Left ventricle myocardium inferior (tissue), 1 donor: Measurements from ENCODE around the gene BANP. TPM values are rescaled to one million over a fixed set of nuclear protein-coding genes. Genes with fewer than 3 reads are reported as not detected.
"Not testable (repeated sequence)": the region's sequence is repeated elsewhere in the genome, so short reads cannot be mapped to it uniquely, and the experiment has no call there.

Experiments
- DNase-seq: peaks from one replicate; pipeline ENCODE4 v3.0.0-alpha.2; 2020
- H3K27ac ChIP-seq: fragments of 200-600 bp; replicated peaks from 2 replicates; pipeline ENCODE4 v1.8.0; 2021
- H3K27me3 ChIP-seq: fragments of 200-600 bp; 2 replicates; pipeline ENCODE4 v1.8.0; 2021; ENCODE audit warnings: low read depth
- H3K36me3 ChIP-seq: fragments of 200-600 bp; 2 replicates; pipeline ENCODE4 v1.8.0; 2021
- H3K4me1 ChIP-seq: fragments of 200-600 bp; 2 replicates; pipeline ENCODE4 v1.8.0; 2021
- H3K4me3 ChIP-seq: fragments of 200-600 bp; 2 replicates; pipeline ENCODE4 v1.8.0; 2021; ENCODE audit warnings: mild to moderate bottlenecking, moderate library complexity
- H3K9me3 ChIP-seq: fragments of 200-600 bp; replicated peaks from 2 replicates; pipeline ENCODE4 v1.8.0; 2021
- intact Hi-C: fragments of 100-400 bp; cut with micrococcal nuclease; formaldehyde crosslinking; loops from one replicate; pipeline ENCODE4 v1.11.0; 2022
- total RNA-seq: library from RNA; stranded (reverse); fragmentation: NEBNext Ultra II Directional; extraction: Animal tissue kit (Norgen Biotek cat#: 25700); gene quantifications from one replicate; pipeline ENCODE4 v1.2.1, GENCODE V29; 2021
- TF ChIP-seq, protein P1 (sequence below): fragments of 200-600 bp; IDR thresholded peaks from 2 replicates; pipeline ENCODE4 v1.8.0; 2021; ENCODE audit warnings: antibody characterized with exemption, mild to moderate bottlenecking, borderline replicate concordance
- donor health status: DM: no; HTN: yes; CAD: no; lungs with severe emphysema.

Gene BANP
- total RNA-seq, 1 donor from 2014 or later: 12.6 TPM

DNA sequence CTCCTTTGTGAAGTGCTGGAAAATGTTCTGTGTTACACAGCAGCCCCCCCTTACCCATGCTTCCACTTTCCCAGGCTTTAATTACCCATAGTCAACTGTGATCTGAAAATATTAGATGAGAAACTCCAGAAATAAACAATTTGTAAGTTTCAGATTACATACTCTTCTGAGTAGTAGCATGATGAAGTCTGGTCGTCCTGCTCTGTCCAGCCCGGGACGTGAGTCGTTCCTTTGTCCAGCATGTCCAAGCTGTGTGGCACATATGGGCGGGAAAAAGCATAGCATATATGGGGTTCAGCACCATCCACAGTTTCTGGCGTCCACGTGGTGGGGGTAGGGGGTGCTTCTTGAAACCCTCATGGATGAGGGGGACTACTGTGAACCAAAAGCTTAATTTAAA is 83.5 kb downstream of the BANP start:
- Histone ChIP-seq H3K27ac (no peak overlapping the region), H3K9me3 (no peaks in the 10 kb centered on the region), H3K27me3 (no peaks in the 10 kb centered on the region), H3K4me3 (no peak overlapping the region), H3K36me3 (peaks cover 29% of the 10 kb centered on the region), H3K4me1 (peaks cover 8% of the 10 kb centered on the region)
- intact Hi-C loops: no loop called here
- TF ChIP-seq, protein P1, sequence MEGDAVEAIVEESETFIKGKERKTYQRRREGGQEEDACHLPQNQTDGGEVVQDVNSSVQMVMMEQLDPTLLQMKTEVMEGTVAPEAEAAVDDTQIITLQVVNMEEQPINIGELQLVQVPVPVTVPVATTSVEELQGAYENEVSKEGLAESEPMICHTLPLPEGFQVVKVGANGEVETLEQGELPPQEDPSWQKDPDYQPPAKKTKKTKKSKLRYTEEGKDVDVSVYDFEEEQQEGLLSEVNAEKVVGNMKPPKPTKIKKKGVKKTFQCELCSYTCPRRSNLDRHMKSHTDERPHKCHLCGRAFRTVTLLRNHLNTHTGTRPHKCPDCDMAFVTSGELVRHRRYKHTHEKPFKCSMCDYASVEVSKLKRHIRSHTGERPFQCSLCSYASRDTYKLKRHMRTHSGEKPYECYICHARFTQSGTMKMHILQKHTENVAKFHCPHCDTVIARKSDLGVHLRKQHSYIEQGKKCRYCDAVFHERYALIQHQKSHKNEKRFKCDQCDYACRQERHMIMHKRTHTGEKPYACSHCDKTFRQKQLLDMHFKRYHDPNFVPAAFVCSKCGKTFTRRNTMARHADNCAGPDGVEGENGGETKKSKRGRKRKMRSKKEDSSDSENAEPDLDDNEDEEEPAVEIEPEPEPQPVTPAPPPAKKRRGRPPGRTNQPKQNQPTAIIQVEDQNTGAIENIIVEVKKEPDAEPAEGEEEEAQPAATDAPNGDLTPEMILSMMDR: no peak
- no peak for DNase-seq

DNA sequence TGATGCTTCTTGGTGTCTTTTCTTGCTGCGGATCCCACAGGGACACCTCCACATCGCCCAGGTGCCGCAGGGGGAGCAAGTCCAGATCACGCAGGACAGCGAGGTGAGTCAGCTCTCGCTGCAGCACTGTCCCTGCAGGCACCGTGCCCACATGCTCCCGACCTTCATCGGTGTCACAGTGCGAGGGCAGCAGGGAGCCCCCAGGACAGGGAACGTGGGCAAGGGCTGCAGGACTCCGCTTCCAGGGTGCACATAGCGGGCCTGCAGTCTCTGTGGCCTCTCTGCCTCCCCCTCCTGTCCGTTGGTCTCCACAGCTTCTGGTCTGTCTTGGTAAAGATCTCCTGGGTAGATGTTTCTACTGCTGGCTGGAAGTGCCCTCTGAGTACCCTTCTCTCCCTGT is 84.1 kb downstream of the BANP start:
- Histone ChIP-seq H3K4me3 (no peak overlapping the region), H3K27me3 (no peaks in the 10 kb centered on the region), H3K4me1 (peaks cover 8% of the 10 kb centered on the region), H3K36me3 (peaks cover 29% of the 10 kb centered on the region), H3K9me3 (no peaks in the 10 kb centered on the region), H3K27ac (no peak overlapping the region)
- intact Hi-C loops: no loop called here
- peak; percentile 13 for DNase-seq
- TF ChIP-seq, protein P1: no peak

DNA sequence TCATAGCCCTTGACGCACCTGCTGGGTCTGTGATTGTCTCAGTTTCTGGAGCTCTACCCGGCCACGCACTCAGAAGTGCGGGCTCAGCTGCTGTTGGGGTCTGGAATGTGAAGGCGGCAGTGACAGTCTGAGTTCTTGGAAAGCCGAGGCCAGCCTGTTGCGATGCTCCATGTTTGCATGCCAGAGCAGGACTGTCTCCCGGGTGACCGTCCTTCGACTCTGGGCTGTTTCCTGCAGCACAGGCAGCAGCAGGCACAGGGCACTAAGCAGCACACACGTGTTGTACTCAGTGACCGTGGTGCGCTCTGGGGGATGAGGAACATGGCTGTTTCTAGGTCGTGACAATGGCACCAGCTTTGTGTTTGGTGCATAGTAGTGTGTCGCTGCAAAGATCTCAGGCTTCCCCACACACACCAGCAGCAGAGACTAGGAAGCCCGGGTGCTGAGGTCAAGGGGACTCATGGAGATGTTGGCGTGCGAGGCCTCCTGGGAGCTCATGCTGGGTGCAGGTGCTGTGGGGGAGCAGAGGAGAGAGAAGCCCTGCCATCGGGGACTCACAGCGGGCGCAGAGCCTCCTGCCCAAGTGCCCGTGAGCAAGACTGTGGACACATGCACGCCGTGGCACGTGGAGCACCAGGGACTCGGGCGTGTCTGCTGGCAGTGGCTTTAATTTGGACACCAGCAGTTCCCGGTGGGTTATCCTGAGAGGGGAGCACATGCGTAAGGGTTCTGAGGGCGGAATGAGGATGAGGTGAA is 84.8 kb downstream of the BANP start:
- H3K4me1 ChIP-seq, H3K9me3 ChIP-seq, intact Hi-C loops, H3K27ac ChIP-seq, H3K27me3 ChIP-seq, H3K4me3 ChIP-seq: not testable (repeated sequence)
- H3K36me3 ChIP-seq: peaks cover 29% of the 10 kb centered on the region
- peak; percentile 13 for DNase-seq

DNA sequence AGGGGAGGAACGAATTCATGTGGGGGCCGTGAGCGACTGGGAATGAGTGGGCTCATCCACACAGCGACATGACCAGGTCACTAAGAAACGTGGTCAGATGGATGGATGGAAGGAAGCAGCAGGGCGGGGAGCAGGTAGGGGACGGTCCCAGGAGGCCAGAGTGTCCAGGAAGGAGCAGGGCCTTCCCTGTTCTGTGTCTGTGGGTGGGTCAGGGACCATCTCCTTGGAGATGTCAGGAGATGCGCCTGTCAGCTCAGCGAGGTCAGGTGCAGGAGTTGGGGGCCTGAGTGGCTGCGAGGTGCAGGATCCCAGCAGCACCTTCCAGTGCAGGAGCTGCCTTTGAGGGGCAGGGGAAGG is 85.4 kb downstream of the BANP start:
- H3K9me3 ChIP-seq, H3K27ac ChIP-seq, intact Hi-C loops, H3K4me3 ChIP-seq, H3K27me3 ChIP-seq, H3K4me1 ChIP-seq: not testable (repeated sequence)
- peaks cover 29% of the 10 kb centered on the region for H3K36me3 ChIP-seq
- DNase-seq: peak; percentile 3

DNA sequence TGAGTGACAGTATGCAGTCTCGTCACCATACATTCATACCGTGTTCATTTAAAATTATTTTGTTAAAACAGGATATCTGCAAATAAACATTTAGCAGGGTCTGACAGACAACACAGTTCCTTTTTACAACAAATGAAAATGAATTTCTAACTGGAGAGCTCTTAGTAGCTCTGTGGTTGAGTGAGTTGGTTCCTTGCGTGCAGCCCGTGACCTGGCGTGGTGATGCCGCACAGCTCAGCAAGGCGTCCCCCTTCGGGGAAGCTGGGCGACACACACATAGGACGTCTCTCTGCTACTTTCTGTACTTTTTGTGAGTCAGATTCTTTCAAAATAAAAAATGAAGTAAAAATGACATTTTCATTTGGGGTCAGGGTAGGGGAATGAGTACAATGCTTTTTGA is 86.1 kb downstream of the BANP start:
- H3K4me1 ChIP-seq, H3K27me3 ChIP-seq, intact Hi-C loops, H3K4me3 ChIP-seq, H3K9me3 ChIP-seq, DNase-seq, H3K27ac ChIP-seq: not testable (repeated sequence)
- H3K36me3 ChIP-seq: peaks cover 29% of the 10 kb centered on the region

DNA sequence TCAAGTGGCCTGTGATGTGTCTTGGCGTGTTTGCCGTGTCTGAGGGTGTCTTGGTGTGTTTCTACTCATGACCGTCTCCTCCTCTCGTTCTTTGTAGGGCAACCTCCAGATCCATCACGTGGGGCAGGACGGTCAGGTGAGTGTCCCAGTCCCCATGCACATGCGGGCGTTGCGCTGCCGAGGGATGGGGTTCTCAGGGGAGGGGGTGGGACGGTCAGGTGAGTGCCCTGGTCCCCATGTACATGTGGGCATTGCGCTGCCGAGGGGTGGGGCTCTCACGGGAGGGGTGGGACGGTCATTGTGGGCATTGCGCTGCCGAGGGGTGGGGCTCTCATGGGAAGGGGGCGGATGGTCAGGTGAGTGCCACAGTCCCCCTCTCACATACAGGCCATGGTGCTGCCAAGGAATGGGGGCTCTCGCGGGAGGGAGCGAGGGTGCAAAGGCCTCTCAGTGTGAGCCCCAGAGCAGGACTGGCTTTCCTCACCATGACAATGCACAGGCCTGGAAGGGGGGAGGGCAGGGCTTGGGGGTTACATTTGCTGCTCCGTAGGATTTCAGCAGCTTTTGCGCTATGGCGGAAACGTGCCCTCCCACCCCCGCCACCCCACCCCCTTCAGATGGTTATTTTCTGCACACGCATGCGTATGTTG is 86.8 kb downstream of the BANP start:
- intact Hi-C loops, H3K4me3 ChIP-seq, H3K4me1 ChIP-seq, H3K9me3 ChIP-seq, H3K27me3 ChIP-seq, H3K27ac ChIP-seq: not testable (repeated sequence)
- peak; percentile 5 for DNase-seq
- H3K36me3 ChIP-seq: peaks cover 29% of the 10 kb centered on the region

DNA sequence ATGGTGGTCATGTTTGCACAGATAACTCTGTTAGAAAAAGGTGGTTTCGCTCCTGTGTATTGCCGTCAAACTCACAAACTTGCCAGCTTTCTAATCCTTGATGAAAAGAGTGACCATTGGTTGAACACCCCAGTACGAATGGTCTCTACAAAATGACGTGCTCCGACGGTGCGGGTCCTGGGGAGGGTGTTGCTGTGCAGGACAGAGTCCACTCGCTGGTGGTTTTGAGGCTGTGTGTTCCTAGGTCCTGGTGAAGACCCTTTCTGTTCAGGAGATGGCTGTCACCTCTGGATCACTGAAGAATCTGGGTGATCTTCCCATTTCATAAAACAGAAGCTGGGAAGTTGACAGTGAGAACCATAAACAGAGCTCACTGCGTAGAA is 87.3 kb downstream of the BANP start:
- H3K4me1 ChIP-seq, DNase-seq, intact Hi-C loops, H3K4me3 ChIP-seq, H3K27ac ChIP-seq, H3K27me3 ChIP-seq, H3K9me3 ChIP-seq: not testable (repeated sequence)
- peaks cover 29% of the 10 kb centered on the region for H3K36me3 ChIP-seq

DNA sequence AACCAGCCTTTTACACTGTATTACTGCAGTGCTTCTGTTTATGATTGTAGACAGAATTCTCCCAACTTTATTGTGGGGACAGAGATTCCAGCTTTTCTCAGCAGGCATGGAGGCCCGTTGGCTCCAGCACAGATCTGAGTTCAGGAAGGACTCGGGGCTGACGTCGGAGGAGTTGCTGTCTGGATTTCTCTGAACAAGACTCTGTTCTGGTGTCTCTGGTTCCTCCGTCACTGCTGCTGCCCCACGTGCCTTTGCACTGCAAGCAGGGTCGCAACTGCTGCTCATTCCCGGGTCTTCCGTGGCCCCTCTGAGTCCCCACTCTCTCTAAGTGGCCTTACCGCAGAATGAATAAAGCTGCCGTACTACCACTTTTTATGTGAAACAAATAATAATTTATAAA is 88.4 kb downstream of the BANP start:
- peaks cover 29% of the 10 kb centered on the region for H3K36me3 ChIP-seq
- peaks cover 3% of the 10 kb centered on the region for H3K4me1 ChIP-seq
- no peaks in the 10 kb centered on the region for H3K27me3 ChIP-seq
- TF ChIP-seq, protein P1: no peak
- no peak overlapping the region for H3K4me3 ChIP-seq
- DNase-seq: no peak
- H3K9me3 ChIP-seq: no peaks in the 10 kb centered on the region
- intact Hi-C loops: no loop called here
- no peak overlapping the region for H3K27ac ChIP-seq

DNA sequence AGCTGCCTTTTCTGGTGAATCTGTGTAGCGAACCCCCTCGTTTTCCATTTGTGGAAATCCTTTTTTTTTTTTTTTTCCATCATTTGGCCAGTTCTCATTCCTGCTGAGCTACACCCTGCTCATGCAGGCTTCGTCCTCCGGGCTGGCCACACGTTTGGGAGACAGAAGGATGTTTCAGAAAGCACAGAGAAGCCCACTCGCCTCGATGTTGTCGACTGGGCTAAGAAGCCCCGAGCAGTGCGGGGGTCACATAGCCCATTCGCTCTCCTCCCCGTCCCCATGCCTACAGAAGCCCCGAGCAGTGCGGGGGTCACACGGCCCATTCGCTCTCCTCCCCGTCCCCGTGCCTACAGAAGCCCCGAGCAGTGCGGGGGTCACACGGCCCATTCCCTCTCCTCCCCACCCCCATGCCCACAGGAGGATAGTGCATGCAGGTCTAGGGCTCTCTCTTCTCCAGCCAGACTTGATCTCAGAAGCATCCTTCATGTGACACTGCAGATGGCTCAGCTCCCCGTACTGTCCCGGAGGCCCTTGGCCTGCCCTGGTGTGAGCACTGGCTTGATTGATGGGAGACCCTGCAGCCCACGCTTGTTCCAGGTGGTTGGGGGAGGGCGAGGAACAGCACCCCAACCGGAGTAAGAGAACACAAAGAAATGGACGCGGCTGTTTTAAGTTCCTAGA is 89.1 kb downstream of the BANP start:
- intact Hi-C loops, H3K9me3 ChIP-seq, H3K27ac ChIP-seq, H3K4me3 ChIP-seq, H3K27me3 ChIP-seq, H3K4me1 ChIP-seq: not testable (repeated sequence)
- H3K36me3 ChIP-seq: peaks cover 22% of the 10 kb centered on the region
- DNase-seq: peak; percentile 2

DNA sequence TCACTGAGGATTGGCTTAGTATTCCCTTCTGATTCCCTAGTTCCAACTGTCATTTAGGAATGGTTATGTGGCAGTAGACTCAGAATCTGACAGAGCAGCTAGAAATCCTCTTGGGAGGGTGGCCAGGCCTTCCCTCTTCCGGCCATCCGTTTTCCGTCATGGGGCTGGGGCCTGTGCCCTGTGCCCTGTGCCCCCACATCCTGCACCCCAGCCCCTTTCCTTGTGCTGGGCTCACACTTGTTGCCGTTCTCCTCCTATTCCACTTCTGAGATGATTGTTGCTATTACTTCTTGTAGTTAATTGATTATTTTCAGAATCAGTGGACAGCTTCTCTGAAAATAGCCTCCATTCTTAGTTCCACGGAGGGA is 89.6 kb downstream of the BANP start:
- DNase-seq, intact Hi-C loops: not testable (repeated sequence)

More for the DNA sequence above, 89.6 kb downstream of the BANP start:
- H3K9me3 ChIP-seq, H3K4me3 ChIP-seq, H3K4me1 ChIP-seq, H3K27ac ChIP-seq, H3K27me3 ChIP-seq: not testable (repeated sequence)
- H3K36me3 ChIP-seq: peaks cover 19% of the 10 kb centered on the region
